ENCODE data around the gene KCNK15.

GRCh38 chr20:44734938-44735337 lies 10.7 kb upstream of the KCNK15 start:
- TF ChIP-seq CTCF (IDR thresholded peaks at IDR 0.05) (no peak), POLR2A (IDR thresholded peaks at IDR 0.05) (no peak), EP300 (IDR thresholded peaks at IDR 0.05) (no peak)
